Panc1 (cell line): ENCODE data around the gene CACNA2D3. TPM values are rescaled to one million over a fixed set of nuclear protein-coding genes. Genes with fewer than 3 reads are reported as not detected.

Source experiments
- ATAC-seq: fragments of 200-7000 bp; cut with Tn5 transposase; 2 replicates; pipeline ENCODE4 v1.9.1; 2020; ENCODE audit warnings: mild to moderate bottlenecking, moderate library complexity
- BruUV-seq: library from RNA; stranded (reverse); fragments of 400-500 nt; replicated peaks from 2 replicates; lab custom pipeline; 2021; lab: Mats Ljungman, UMichigan
- CTCF ChIA-PET: fragments of 300-600 bp; sonication (Branson Sonifier 250); formaldehyde crosslinking; loops from one replicate; lab custom pipeline; 2022; ENCODE audit warnings: antibody characterized with exemption; lab: Charles Lee
- POLR2A ChIA-PET: fragments of 300-600 bp; sonication (Branson Sonifier 250); formaldehyde crosslinking; loops from one replicate; lab custom pipeline; 2022; ENCODE audit warnings: antibody characterized with exemption; lab: Charles Lee
- DNase-seq: peaks from one replicate; pipeline ENCODE4 v3.0.0-alpha.2; 2010; ENCODE audit warnings: low read depth, low spot score
- H3K27ac ChIP-seq: 2 replicates; pipeline ENCODE4 v1.5.1; 2011; ENCODE audit warnings: mild to moderate bottlenecking, low read length, inconsistent platforms
- H3K27me3 ChIP-seq: fragments of 200-500 bp; sonication (Bioruptor generic); 2 replicates; pipeline ENCODE4 v1.6.0; 2014; ENCODE audit warnings: low read length, inconsistent platforms; ENCODE audit not compliant: control insufficient read depth, insufficient read depth
- H3K36me3 ChIP-seq: fragments of 200-500 bp; sonication (Bioruptor generic); 2 replicates; pipeline ENCODE4 v1.5.1; 2014; ENCODE audit warnings: inconsistent platforms, mild to moderate bottlenecking, low read length, moderate library complexity; ENCODE audit not compliant: control insufficient read depth, insufficient read depth
- H3K4me1 ChIP-seq: 2 replicates; pipeline ENCODE4 v1.5.1; 2011; ENCODE audit warnings: inconsistent platforms, mild to moderate bottlenecking, low read length, moderate library complexity; ENCODE audit not compliant: control insufficient read depth, insufficient read depth
- H3K4me3 ChIP-seq, 2 experiments: 2 replicates each; pipeline ENCODE4 v1.5.1; 2011 to 2012; ENCODE audit warnings: low read depth in 2 of 2, low read length in 2 of 2, mild to moderate bottlenecking in 2 of 2, inconsistent platforms in 1 of 2, moderate library complexity in 1 of 2
- H3K9me3 ChIP-seq: fragments of 200-500 bp; sonication (Bioruptor generic); 2 replicates; pipeline ENCODE4 v1.5.1; 2014; ENCODE audit warnings: low read depth, mild to moderate bottlenecking, inconsistent platforms, low read length, moderate library complexity; ENCODE audit not compliant: control insufficient read depth, insufficient read depth
- CTCF ChIP-seq: fragments of 450-650 bp; IDR thresholded peaks from 2 replicates; pipeline ENCODE4 v1.5.1; 2017; ENCODE audit warnings: mild to moderate bottlenecking
- POLR2AphosphoS5 ChIP-seq: IDR thresholded peaks from 2 replicates; pipeline ENCODE4 v1.6.1; 2012; ENCODE audit warnings: mild to moderate bottlenecking, low read depth, low read length, moderate library complexity
- SIN3A ChIP-seq: IDR thresholded peaks from 2 replicates; pipeline ENCODE4 v1.6.1; 2012; ENCODE audit warnings: low read depth, mild to moderate bottlenecking, low read length, moderate library complexity, borderline replicate concordance; ENCODE audit not compliant: insufficient read depth
- TCF7L2 ChIP-seq: IDR thresholded peaks from 2 replicates; pipeline ENCODE4 v1.6.1; 2011; ENCODE audit warnings: mild to moderate bottlenecking, low read depth, low read length, inconsistent platforms
- in situ Hi-C: cut with HindIII; loops from 2 replicates; pipeline ENCODE4 v1.10.0; 2016; ENCODE audit warnings: low sequenced_read_pairs, low pct_unique_long_range_greater_than_20kb
- intact Hi-C: fragments of 100-400 bp; cut with micrococcal nuclease; formaldehyde crosslinking; loops from one replicate; pipeline ENCODE4 v1.10.0; 2022; ENCODE audit not compliant: unreplicated experiment
- total RNA-seq: library from RNA; stranded (reverse); gene quantifications from one replicate; pipeline ENCODE4 v1.2.1, GENCODE V29; 2021; ENCODE audit not compliant: unreplicated experiment
- TF ChIP-seq, protein P1 (sequence below), 2 experiments: IDR thresholded peaks; 2 replicates each; pipeline ENCODE4 v1.6.1; 2011 to 2012; ENCODE audit warnings: low read depth in 2 of 2, control low read depth in 1 of 2, low read length in 1 of 2, mild to moderate bottlenecking in 1 of 2, moderate library complexity in 1 of 2; ENCODE audit not compliant: insufficient read depth in 1 of 2

CACNA2D3 gene
- total RNA-seq, 1 experiment from 2014 or later = 0.41 TPM

DNA sequence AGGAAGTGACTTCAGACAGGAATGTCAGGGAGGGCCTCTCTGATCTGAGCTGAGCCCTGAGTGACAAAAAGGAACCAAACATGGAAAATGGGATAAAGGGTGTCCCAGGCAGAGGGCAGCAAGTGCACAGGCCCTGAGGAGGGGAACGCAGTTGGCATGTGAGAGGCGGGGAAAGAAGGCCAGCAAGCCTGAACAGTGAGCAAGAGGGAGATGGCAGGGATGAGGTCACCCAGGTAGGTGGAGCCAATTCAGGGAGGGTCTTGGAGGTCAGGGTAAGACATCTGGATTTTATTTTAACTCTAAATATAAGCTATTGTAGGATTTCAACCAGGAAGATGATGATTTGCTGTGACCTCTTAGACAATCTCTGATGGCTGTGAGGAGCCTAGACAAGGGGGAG is 637.8 kb downstream of the CACNA2D3 start:
- no peaks in the 10 kb centered on the region for H3K27me3 ChIP-seq
- ChIA-PET CTCF (no interaction called here), POLR2A (no interaction called here)
- H3K4me3 ChIP-seq = no peak overlapping the region
- intact Hi-C loops (no loop called here), in situ Hi-C loops (no loop called here)
- no peak overlapping the region for H3K27ac ChIP-seq
- H3K36me3 ChIP-seq = no peaks in the 10 kb centered on the region
- DNase-seq = no peak
- H3K9me3 ChIP-seq = no peaks in the 10 kb centered on the region
- no TSS peak for BruUV-seq
- no peaks in the 10 kb centered on the region for H3K4me1 ChIP-seq
- TF ChIP-seq, protein P1, sequence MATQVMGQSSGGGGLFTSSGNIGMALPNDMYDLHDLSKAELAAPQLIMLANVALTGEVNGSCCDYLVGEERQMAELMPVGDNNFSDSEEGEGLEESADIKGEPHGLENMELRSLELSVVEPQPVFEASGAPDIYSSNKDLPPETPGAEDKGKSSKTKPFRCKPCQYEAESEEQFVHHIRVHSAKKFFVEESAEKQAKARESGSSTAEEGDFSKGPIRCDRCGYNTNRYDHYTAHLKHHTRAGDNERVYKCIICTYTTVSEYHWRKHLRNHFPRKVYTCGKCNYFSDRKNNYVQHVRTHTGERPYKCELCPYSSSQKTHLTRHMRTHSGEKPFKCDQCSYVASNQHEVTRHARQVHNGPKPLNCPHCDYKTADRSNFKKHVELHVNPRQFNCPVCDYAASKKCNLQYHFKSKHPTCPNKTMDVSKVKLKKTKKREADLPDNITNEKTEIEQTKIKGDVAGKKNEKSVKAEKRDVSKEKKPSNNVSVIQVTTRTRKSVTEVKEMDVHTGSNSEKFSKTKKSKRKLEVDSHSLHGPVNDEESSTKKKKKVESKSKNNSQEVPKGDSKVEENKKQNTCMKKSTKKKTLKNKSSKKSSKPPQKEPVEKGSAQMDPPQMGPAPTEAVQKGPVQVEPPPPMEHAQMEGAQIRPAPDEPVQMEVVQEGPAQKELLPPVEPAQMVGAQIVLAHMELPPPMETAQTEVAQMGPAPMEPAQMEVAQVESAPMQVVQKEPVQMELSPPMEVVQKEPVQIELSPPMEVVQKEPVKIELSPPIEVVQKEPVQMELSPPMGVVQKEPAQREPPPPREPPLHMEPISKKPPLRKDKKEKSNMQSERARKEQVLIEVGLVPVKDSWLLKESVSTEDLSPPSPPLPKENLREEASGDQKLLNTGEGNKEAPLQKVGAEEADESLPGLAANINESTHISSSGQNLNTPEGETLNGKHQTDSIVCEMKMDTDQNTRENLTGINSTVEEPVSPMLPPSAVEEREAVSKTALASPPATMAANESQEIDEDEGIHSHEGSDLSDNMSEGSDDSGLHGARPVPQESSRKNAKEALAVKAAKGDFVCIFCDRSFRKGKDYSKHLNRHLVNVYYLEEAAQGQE (IDR thresholded peaks at IDR 0.05; ENCODE audit: insufficient read depth in 1 of 2, low read depth in 2 of 2, low read length in 1 of 2) = no peak
- no peak for TF ChIP-seq CTCF
- TF ChIP-seq POLR2AphosphoS5 = no peak
- TF ChIP-seq SIN3A = no peak
- ATAC-seq = no peak

DNA sequence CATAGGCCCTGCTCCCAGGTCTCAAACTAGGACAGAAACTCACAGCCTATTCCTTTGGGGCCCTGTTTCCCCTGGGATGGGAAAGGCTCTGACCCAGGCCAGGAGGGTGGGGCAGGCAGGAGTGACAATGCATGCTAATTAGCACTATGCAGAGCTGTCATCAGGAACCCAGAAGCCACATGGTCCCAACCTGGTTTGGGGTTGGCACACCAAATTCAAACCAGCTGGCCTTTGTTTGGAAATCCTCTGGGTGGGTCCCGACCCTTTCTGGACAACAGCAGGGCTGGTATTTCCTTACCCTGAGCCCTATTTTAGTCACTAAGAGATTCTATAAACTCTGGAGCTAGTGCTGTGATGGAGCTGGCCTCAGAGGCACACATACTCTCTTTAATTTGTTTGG is 639.3 kb downstream of the CACNA2D3 start:
- ChIA-PET POLR2A (no interaction called here), CTCF (no interaction called here)
- H3K27ac ChIP-seq = no peak overlapping the region
- TF ChIP-seq POLR2AphosphoS5 (no peak), TCF7L2 (no peak), SIN3A (no peak), CTCF (no peak)
- TF ChIP-seq, protein P1 (IDR thresholded peaks at IDR 0.05; ENCODE audit: insufficient read depth in 1 of 2, low read depth in 2 of 2, low read length in 1 of 2) = no peak
- no peak overlapping the region for H3K4me3 ChIP-seq
- in situ Hi-C loops (no loop called here), intact Hi-C loops (no loop called here)
- H3K9me3 ChIP-seq = no peaks in the 10 kb centered on the region
- H3K36me3 ChIP-seq = no peaks in the 10 kb centered on the region
- ATAC-seq = no peak
- DNase-seq = no peak
- no TSS peak for BruUV-seq
- H3K4me1 ChIP-seq = no peaks in the 10 kb centered on the region
- H3K27me3 ChIP-seq = no peaks in the 10 kb centered on the region
